ENCODE results near the gene DCAF12.

DNA sequence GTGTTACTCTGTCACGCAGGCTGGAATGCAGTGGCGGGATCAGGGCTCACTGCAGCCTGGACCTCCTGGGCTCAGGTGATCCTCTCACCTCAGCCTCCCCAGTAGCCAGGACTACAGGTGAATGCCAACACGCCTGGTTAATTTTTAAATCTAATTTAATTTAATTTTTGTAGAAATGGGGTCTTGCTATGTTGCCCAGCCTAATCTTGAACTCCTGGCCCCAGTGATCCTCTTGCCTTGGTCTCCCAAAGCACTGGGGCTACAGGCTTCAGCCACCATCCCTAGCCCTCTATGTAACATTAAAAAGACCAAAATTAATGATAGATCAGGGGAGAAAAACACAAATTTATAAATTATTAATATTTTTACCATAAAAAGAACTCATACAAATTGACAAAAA, 66.5 kb downstream of the DCAF12 start:
- TF ChIP-seq ZIC2 (tag by site-specific recombination; IDR thresholded peaks at IDR 0.05) = no peak
- TF ChIP-seq, protein P1, sequence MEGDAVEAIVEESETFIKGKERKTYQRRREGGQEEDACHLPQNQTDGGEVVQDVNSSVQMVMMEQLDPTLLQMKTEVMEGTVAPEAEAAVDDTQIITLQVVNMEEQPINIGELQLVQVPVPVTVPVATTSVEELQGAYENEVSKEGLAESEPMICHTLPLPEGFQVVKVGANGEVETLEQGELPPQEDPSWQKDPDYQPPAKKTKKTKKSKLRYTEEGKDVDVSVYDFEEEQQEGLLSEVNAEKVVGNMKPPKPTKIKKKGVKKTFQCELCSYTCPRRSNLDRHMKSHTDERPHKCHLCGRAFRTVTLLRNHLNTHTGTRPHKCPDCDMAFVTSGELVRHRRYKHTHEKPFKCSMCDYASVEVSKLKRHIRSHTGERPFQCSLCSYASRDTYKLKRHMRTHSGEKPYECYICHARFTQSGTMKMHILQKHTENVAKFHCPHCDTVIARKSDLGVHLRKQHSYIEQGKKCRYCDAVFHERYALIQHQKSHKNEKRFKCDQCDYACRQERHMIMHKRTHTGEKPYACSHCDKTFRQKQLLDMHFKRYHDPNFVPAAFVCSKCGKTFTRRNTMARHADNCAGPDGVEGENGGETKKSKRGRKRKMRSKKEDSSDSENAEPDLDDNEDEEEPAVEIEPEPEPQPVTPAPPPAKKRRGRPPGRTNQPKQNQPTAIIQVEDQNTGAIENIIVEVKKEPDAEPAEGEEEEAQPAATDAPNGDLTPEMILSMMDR (tag by site-specific recombination; IDR thresholded peaks at IDR 0.05) = no peak
- TF ChIP-seq, protein P2, sequence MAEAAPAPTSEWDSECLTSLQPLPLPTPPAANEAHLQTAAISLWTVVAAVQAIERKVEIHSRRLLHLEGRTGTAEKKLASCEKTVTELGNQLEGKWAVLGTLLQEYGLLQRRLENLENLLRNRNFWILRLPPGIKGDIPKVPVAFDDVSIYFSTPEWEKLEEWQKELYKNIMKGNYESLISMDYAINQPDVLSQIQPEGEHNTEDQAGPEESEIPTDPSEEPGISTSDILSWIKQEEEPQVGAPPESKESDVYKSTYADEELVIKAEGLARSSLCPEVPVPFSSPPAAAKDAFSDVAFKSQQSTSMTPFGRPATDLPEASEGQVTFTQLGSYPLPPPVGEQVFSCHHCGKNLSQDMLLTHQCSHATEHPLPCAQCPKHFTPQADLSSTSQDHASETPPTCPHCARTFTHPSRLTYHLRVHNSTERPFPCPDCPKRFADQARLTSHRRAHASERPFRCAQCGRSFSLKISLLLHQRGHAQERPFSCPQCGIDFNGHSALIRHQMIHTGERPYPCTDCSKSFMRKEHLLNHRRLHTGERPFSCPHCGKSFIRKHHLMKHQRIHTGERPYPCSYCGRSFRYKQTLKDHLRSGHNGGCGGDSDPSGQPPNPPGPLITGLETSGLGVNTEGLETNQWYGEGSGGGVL (tag by site-specific recombination; IDR thresholded peaks at IDR 0.05) = no peak
